GM12801 (cell line): ENCODE data around the gene SERHL2.

Experiments
- CTCF ChIP-seq: IDR thresholded peaks from one replicate; pipeline ENCODE4 v1.5.1; 2011; ENCODE audit warnings: control low read depth; ENCODE audit not compliant: insufficient read length; ENCODE audit errors: extremely low read depth

Gene SERHL2

GRCh38 chr22:42604403-42604802 lies 50.6 kb downstream of the SERHL2 start:
- no peak for TF ChIP-seq CTCF

GRCh38 chr22:42608136-42608822 lies 54.5 kb downstream of the SERHL2 start:
- TF ChIP-seq CTCF = no peak

GRCh38 chr22:42608823-42609361 lies 55.1 kb downstream of the SERHL2 start:
- TF ChIP-seq CTCF = no peak

GRCh38 chr22:42610186-42610585 lies 56.4 kb downstream of the SERHL2 start:
- TF ChIP-seq CTCF = no peak

- no peak for TF ChIP-seq CTCF
These were observed 57.3 kb downstream of the SERHL2 start for GRCh38 chr22:42611051-42611450.

- TF ChIP-seq CTCF = no peak
These were observed 58.6 kb downstream of the SERHL2 start for GRCh38 chr22:42612336-42612735.

- no peak for TF ChIP-seq CTCF
These were observed 60.1 kb downstream of the SERHL2 start for GRCh38 chr22:42613872-42614301.
